HUES48 (cell line): ENCODE data around the gene ZFP36L2.
A peak's percentile ranks its signal among the peaks of the same experiment; 100 is the strongest.

Experiments used
- H3K27ac ChIP-seq: one replicate; pipeline ENCODE4 v1.7.0; 2013; ENCODE audit warnings: low read depth, low read length, inconsistent platforms
- H3K27me3 ChIP-seq: 2 replicates; pipeline ENCODE4 v1.6.1; 2013; ENCODE audit warnings: mild to moderate bottlenecking, low read length; ENCODE audit not compliant: control insufficient read depth, insufficient read depth
- H3K36me3 ChIP-seq: 2 replicates; pipeline ENCODE4 v1.6.1; 2013; ENCODE audit warnings: low read length; ENCODE audit not compliant: control insufficient read depth, insufficient read depth
- H3K4me1 ChIP-seq: 2 replicates; pipeline ENCODE4 v1.6.1; 2013; ENCODE audit warnings: mild to moderate bottlenecking, low read length; ENCODE audit not compliant: control insufficient read depth, insufficient read depth
- H3K4me3 ChIP-seq: 2 replicates; pipeline ENCODE4 v1.5.1; 2013; ENCODE audit warnings: mild to moderate bottlenecking, low read depth, low read length
- H3K9ac ChIP-seq: 2 replicates; pipeline ENCODE4 v1.6.1; 2013; ENCODE audit warnings: mild to moderate bottlenecking, low read depth, low read length, moderate library complexity
- H3K9me3 ChIP-seq: 2 replicates; pipeline ENCODE4 v1.6.1; 2013; ENCODE audit warnings: low read length; ENCODE audit not compliant: control insufficient read depth, insufficient read depth

The ZFP36L2 gene, protein sequence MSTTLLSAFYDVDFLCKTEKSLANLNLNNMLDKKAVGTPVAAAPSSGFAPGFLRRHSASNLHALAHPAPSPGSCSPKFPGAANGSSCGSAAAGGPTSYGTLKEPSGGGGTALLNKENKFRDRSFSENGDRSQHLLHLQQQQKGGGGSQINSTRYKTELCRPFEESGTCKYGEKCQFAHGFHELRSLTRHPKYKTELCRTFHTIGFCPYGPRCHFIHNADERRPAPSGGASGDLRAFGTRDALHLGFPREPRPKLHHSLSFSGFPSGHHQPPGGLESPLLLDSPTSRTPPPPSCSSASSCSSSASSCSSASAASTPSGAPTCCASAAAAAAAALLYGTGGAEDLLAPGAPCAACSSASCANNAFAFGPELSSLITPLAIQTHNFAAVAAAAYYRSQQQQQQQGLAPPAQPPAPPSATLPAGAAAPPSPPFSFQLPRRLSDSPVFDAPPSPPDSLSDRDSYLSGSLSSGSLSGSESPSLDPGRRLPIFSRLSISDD

GRCh38 chr2:43226558-43226954, at the start of gene ZFP36L2:
ZFP36L2 (minus strand) TSS chr2:43226606; CDS start chr2:43226315, 291 bp downstream.
- Histone ChIP-seq H3K4me3 (peak within 1 kb of the TSS; percentile 89), H3K9me3 (no peaks in the 10 kb centered on the region), H3K27ac (peak within 1 kb of the TSS; percentile 99), H3K27me3 (no peaks in the 10 kb centered on the region), H3K4me1 (peaks cover 46% of the 10 kb centered on the region), H3K36me3 (peaks cover 32% of the 10 kb centered on the region), H3K9ac (peak within 1 kb of the TSS; percentile 91)

- Histone ChIP-seq H3K36me3 (no peaks in the 10 kb centered on the region), H3K9ac (no peak overlapping the region), H3K27ac (no peak overlapping the region), H3K27me3 (no peaks in the 10 kb centered on the region), H3K4me1 (no peaks in the 10 kb centered on the region; the same call in 1 of the 2 replicates), H3K9me3 (no peaks in the 10 kb centered on the region), H3K4me3 (no peak overlapping the region)
Measured at GRCh38 chr2:43274721-43275120, 48.3 kb upstream of the ZFP36L2 start.

- Histone ChIP-seq H3K27me3 (no peaks in the 10 kb centered on the region), H3K4me3 (no peak overlapping the region), H3K36me3 (no peaks in the 10 kb centered on the region), H3K27ac (no peak overlapping the region), H3K4me1 (peaks cover 4% of the 10 kb centered on the region; the same call in 1 of the 2 replicates), H3K9ac (no peak overlapping the region), H3K9me3 (no peaks in the 10 kb centered on the region)
Measured at GRCh38 chr2:43274055-43274454, 47.6 kb upstream of the ZFP36L2 start.

GRCh38 chr2:43273529-43273928, 47.1 kb upstream of the ZFP36L2 start:
- Histone ChIP-seq H3K9ac (no peak overlapping the region), H3K4me3 (no peak overlapping the region), H3K4me1 (peaks cover 7% of the 10 kb centered on the region; the same call in 1 of the 2 replicates), H3K36me3 (no peaks in the 10 kb centered on the region), H3K27ac (no peak overlapping the region), H3K9me3 (no peaks in the 10 kb centered on the region), H3K27me3 (no peaks in the 10 kb centered on the region)

- Histone ChIP-seq H3K4me3 (no peak overlapping the region), H3K36me3 (no peaks in the 10 kb centered on the region), H3K27me3 (no peaks in the 10 kb centered on the region), H3K4me1 (peaks cover 11% of the 10 kb centered on the region), H3K27ac (no peak overlapping the region), H3K9me3 (no peaks in the 10 kb centered on the region), H3K9ac (no peak overlapping the region)
Measured at GRCh38 chr2:43270930-43271615, 44.7 kb upstream of the ZFP36L2 start.

DNA sequence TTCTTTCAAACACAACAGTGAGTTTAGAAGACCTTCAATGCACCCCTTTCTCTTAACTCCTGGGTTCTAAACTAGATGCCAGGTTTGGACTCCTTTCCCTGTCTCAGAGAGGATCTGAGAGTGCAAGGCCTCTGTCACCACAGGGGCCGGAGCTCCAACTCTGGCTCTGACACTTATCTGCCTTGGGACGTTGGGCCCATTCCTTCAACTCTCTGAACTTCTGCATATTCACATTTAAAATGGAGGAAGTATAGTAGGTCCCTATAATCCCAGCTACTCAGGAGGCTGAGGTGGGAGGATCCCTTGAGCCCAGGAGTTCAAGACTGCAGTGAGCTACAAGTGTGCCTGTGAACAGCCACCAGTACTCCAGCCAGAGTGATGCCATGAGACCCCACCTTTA, 44.1 kb upstream of the ZFP36L2 start:
- Histone ChIP-seq H3K36me3 (no peaks in the 10 kb centered on the region), H3K27me3 (no peaks in the 10 kb centered on the region), H3K27ac (no peak overlapping the region), H3K9ac (no peak overlapping the region), H3K9me3 (no peaks in the 10 kb centered on the region), H3K4me1 (peaks cover 11% of the 10 kb centered on the region), H3K4me3 (no peak overlapping the region)

DNA sequence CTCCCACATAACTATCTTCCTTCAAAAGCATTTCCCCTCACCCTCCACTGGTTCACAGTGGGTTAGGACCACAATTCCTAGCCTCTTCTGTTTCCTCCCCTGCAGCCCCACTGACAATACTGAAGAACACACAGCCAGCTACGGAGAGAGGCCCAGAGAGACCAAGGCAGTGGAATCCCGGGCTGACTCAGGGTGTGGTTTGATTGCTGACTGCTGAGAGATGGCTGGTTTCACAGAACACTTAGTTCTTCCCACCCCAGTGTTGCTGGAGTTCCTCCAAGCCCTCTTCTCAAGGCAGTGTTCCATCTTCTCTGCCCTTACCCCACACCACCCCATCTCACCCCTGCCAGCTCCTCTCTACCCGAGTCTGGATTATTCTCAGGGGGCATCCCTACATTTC, 43.3 kb upstream of the ZFP36L2 start:
- Histone ChIP-seq H3K36me3 (no peaks in the 10 kb centered on the region), H3K4me1 (peaks cover 11% of the 10 kb centered on the region), H3K9ac (no peak overlapping the region), H3K4me3 (no peak overlapping the region), H3K27ac (no peak overlapping the region), H3K27me3 (no peaks in the 10 kb centered on the region), H3K9me3 (no peaks in the 10 kb centered on the region)

GRCh38 chr2:43269074-43269572, 42.7 kb upstream of the ZFP36L2 start:
- Histone ChIP-seq H3K4me1 (peaks cover 11% of the 10 kb centered on the region), H3K27ac (no peak overlapping the region), H3K27me3 (no peaks in the 10 kb centered on the region), H3K9me3 (no peaks in the 10 kb centered on the region), H3K36me3 (no peaks in the 10 kb centered on the region), H3K9ac (no peak overlapping the region), H3K4me3 (no peak overlapping the region)

DNA sequence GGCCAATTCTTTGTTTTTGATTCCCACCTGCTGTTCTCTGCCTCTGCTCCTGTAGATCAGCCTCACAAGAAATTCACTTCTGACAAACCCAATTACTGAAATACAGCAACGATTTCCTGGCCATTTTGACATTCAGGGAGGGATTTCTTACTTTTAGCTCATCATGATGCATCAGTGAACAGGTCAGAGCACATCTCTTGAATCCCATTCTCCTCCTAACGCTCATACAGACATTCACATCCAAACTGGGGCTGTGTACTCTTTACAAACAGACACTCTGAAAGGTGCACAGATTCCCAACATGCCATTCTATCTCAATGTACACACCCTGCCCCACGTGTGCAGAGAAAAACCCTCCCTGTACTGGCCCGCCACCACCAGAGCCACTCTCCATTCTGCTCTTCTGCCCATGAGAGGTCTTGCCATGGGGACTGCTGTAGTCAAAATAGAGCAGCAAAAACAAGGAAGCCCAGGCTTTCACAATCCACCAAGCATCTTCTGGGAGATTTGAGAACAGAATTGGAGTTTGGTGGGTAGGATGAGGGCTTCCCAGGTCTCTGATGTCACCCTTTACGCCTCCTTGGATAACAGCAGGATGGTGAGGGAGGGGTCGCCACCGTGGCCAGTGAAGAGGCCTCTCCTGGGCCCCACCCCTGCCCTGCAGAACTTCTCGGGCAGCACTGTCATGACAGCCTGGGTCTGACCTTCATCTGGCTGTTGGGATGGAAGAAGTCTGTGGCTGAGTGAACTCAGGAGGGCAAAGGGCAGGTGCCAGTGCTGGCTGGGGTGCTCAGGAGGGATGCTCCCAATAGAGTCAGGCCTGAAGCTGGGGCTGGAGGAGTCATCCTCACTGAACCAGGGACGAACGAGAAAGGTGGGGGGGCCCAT, 41.9 kb upstream of the ZFP36L2 start:
- no peak overlapping the region for H3K27ac ChIP-seq
- H3K4me3 ChIP-seq = no peak overlapping the region
- no peaks in the 10 kb centered on the region for H3K9me3 ChIP-seq
- H3K4me1 ChIP-seq = peaks cover 11% of the 10 kb centered on the region
- H3K9ac ChIP-seq = no peak overlapping the region
- no peaks in the 10 kb centered on the region for H3K27me3 ChIP-seq
- no peaks in the 10 kb centered on the region for H3K36me3 ChIP-seq

DNA sequence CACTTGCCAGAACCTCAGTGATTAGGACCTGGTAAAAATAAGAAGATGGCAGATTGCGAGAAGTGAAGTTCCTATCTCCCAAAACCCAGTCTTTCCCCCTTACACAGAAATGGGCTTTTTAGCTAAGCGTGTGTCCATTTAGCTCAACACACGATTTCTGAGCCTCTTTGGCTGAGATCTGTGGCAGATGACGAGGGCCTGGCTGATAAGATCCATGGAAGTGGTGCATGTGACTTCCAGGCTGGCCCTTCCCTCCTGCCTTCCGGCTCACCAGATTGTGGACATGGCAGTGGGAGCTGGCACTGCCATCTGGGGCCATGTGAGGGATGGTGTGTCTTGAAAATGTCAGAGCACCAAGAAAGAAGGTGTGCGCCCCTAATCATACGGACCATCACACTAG, 41.0 kb upstream of the ZFP36L2 start:
- Histone ChIP-seq H3K9ac (no peak overlapping the region), H3K27ac (no peak overlapping the region), H3K27me3 (no peaks in the 10 kb centered on the region), H3K4me3 (no peak overlapping the region), H3K4me1 (peaks cover 11% of the 10 kb centered on the region), H3K36me3 (no peaks in the 10 kb centered on the region), H3K9me3 (no peaks in the 10 kb centered on the region)
